ENCODE measurements around the gene UBE2R2. TPM values are rescaled to one million over a fixed set of nuclear protein-coding genes. Genes with fewer than 3 reads are reported as not detected.
"Not testable (repeated sequence)": the region's sequence is repeated elsewhere in the genome, so short reads cannot be mapped to it uniquely, and the experiment has no call there.

UBE2R2 gene
- total and polyA plus RNA-seq, 2 donors: 13.6 to 30.1 TPM

- H3K27me3 ChIP-seq (ENCODE audit: control insufficient read depth in 2 of 2, insufficient read depth in 1 of 2, low read length in 1 of 2): no peaks in the 10 kb centered on the region
- 83% methylated on average over 4 of the region's 4 CpGs for WGBS
- H3K36me3 ChIP-seq (ENCODE audit: control insufficient read depth in 2 of 2, insufficient read depth in 2 of 2, low read length in 1 of 2): no peaks in the 10 kb centered on the region
- no peak for DNase-seq (ENCODE audit: low read depth in 6 of 9, low spot score in 9 of 9)
- H3K9me3 ChIP-seq (ENCODE audit: control insufficient read depth in 2 of 2, insufficient read depth in 1 of 2, low read length in 1 of 2): peaks cover 0 to 6% of the 10 kb centered on the region in 2 donors
- H3K4me3 ChIP-seq (ENCODE audit: low read length in 2 of 2): no peak within 1 kb of the TSS
- no peak within 1 kb of the TSS for H3K27ac ChIP-seq (ENCODE audit: low read depth in 1 of 2, low read length in 1 of 2)
- H3K4me1 ChIP-seq (ENCODE audit: control insufficient read depth in 2 of 2, insufficient read depth in 2 of 2, low read length in 2 of 2): no peaks in the 10 kb centered on the region
These were observed 21.7 kb upstream of the UBE2R2 start, which contains the start of gene PRSS3 for GRCh38 chr9:33795281-33795680. TSS of gene PRSS3 (plus strand) at chr9:33795561. CDS start at chr9:33795574, 13 bp downstream.

GRCh38 chr9:33795819-33796218 is 21.1 kb upstream of the UBE2R2 start:
- Histone ChIP-seq H3K36me3 (ENCODE audit: control insufficient read depth in 2 of 2, insufficient read depth in 2 of 2, low read length in 1 of 2) (no peaks in the 10 kb centered on the region), H3K9me3 (ENCODE audit: control insufficient read depth in 2 of 2, insufficient read depth in 1 of 2, low read length in 1 of 2) (peaks cover 0 to 6% of the 10 kb centered on the region in 2 donors), H3K4me1 (ENCODE audit: control insufficient read depth in 2 of 2, insufficient read depth in 2 of 2, low read length in 2 of 2) (no peaks in the 10 kb centered on the region), H3K4me3 (ENCODE audit: low read length in 2 of 2) (no peak overlapping the region), H3K27me3 (ENCODE audit: control insufficient read depth in 2 of 2, insufficient read depth in 1 of 2, low read length in 1 of 2) (no peaks in the 10 kb centered on the region), H3K27ac (ENCODE audit: low read depth in 1 of 2, low read length in 1 of 2) (no peak overlapping the region)
- DNase-seq (ENCODE audit: low read depth in 6 of 9, low spot score in 9 of 9): no peak
- WGBS: 90% methylated on average over 4 of the region's 4 CpGs

- 91% methylated on average over 5 of the region's 5 CpGs for WGBS
- not testable (repeated sequence) for H3K27ac ChIP-seq (ENCODE audit: low read depth in 1 of 2, low read length in 1 of 2); H3K27me3 ChIP-seq (ENCODE audit: control insufficient read depth in 2 of 2, insufficient read depth in 1 of 2, low read length in 1 of 2); H3K9me3 ChIP-seq (ENCODE audit: control insufficient read depth in 2 of 2, insufficient read depth in 1 of 2, low read length in 1 of 2); H3K4me3 ChIP-seq (ENCODE audit: low read length in 2 of 2); H3K36me3 ChIP-seq (ENCODE audit: control insufficient read depth in 2 of 2, insufficient read depth in 2 of 2, low read length in 1 of 2); DNase-seq (ENCODE audit: low read depth in 6 of 9, low spot score in 9 of 9); H3K4me1 ChIP-seq (ENCODE audit: control insufficient read depth in 2 of 2, insufficient read depth in 2 of 2, low read length in 2 of 2)
These were observed 20.3 kb upstream of the UBE2R2 start for GRCh38 chr9:33796679-33797078.

- WGBS: 90% methylated on average over 8 of the region's 8 CpGs
- Histone ChIP-seq H3K27ac (ENCODE audit: low read depth in 1 of 2, low read length in 1 of 2) (no peak overlapping the region), H3K4me3 (ENCODE audit: low read length in 2 of 2) (no peak overlapping the region), H3K36me3 (ENCODE audit: control insufficient read depth in 2 of 2, insufficient read depth in 2 of 2, low read length in 1 of 2) (no peaks in the 10 kb centered on the region), H3K9me3 (ENCODE audit: control insufficient read depth in 2 of 2, insufficient read depth in 1 of 2, low read length in 1 of 2) (peaks cover 0 to 6% of the 10 kb centered on the region in 2 donors), H3K27me3 (ENCODE audit: control insufficient read depth in 2 of 2, insufficient read depth in 1 of 2, low read length in 1 of 2) (no peaks in the 10 kb centered on the region), H3K4me1 (ENCODE audit: control insufficient read depth in 2 of 2, insufficient read depth in 2 of 2, low read length in 2 of 2) (no peaks in the 10 kb centered on the region)
- DNase-seq (ENCODE audit: low read depth in 6 of 9, low spot score in 9 of 9): no peak
These were observed 19.1 kb upstream of the UBE2R2 start for GRCh38 chr9:33797837-33798236.

GRCh38 chr9:33798545-33798944 is 18.4 kb upstream of the UBE2R2 start:
- Histone ChIP-seq H3K9me3 (ENCODE audit: control insufficient read depth in 2 of 2, insufficient read depth in 1 of 2, low read length in 1 of 2) (peaks cover 0 to 6% of the 10 kb centered on the region in 2 donors), H3K36me3 (ENCODE audit: control insufficient read depth in 2 of 2, insufficient read depth in 2 of 2, low read length in 1 of 2) (no peaks in the 10 kb centered on the region), H3K4me3 (ENCODE audit: low read length in 2 of 2) (no peak overlapping the region), H3K4me1 (ENCODE audit: control insufficient read depth in 2 of 2, insufficient read depth in 2 of 2, low read length in 2 of 2) (no peaks in the 10 kb centered on the region), H3K27ac (ENCODE audit: low read depth in 1 of 2, low read length in 1 of 2) (no peak overlapping the region), H3K27me3 (ENCODE audit: control insufficient read depth in 2 of 2, insufficient read depth in 1 of 2, low read length in 1 of 2) (no peaks in the 10 kb centered on the region)
- WGBS: 93% methylated on average over 10 of the region's 10 CpGs
- DNase-seq (ENCODE audit: low read depth in 6 of 9, low spot score in 9 of 9): no peak

GRCh38 chr9:33799928-33800704 is 16.8 kb upstream of the UBE2R2 start:
- Histone ChIP-seq H3K27me3 (ENCODE audit: control insufficient read depth in 2 of 2, insufficient read depth in 1 of 2, low read length in 1 of 2) (no peaks in the 10 kb centered on the region), H3K4me1 (ENCODE audit: control insufficient read depth in 2 of 2, insufficient read depth in 2 of 2, low read length in 2 of 2) (no peaks in the 10 kb centered on the region), H3K9me3 (ENCODE audit: control insufficient read depth in 2 of 2, insufficient read depth in 1 of 2, low read length in 1 of 2) (peaks cover 0 to 6% of the 10 kb centered on the region in 2 donors), H3K4me3 (ENCODE audit: low read length in 2 of 2) (no peak overlapping the region), H3K27ac (ENCODE audit: low read depth in 1 of 2, low read length in 1 of 2) (no peak overlapping the region), H3K36me3 (ENCODE audit: control insufficient read depth in 2 of 2, insufficient read depth in 2 of 2, low read length in 1 of 2) (no peaks in the 10 kb centered on the region)
- DNase-seq (ENCODE audit: low read depth in 6 of 9, low spot score in 9 of 9): no peak
- 90% methylated on average over 9 of the region's 9 CpGs for WGBS

- WGBS: 97% methylated on average over 2 of the region's 2 CpGs
- Histone ChIP-seq H3K36me3 (ENCODE audit: control insufficient read depth in 2 of 2, insufficient read depth in 2 of 2, low read length in 1 of 2) (no peaks in the 10 kb centered on the region), H3K9me3 (ENCODE audit: control insufficient read depth in 2 of 2, insufficient read depth in 1 of 2, low read length in 1 of 2) (peaks cover 0 to 6% of the 10 kb centered on the region in 2 donors), H3K27me3 (ENCODE audit: control insufficient read depth in 2 of 2, insufficient read depth in 1 of 2, low read length in 1 of 2) (no peaks in the 10 kb centered on the region), H3K4me3 (ENCODE audit: low read length in 2 of 2) (no peak overlapping the region), H3K27ac (ENCODE audit: low read depth in 1 of 2, low read length in 1 of 2) (no peak overlapping the region), H3K4me1 (ENCODE audit: control insufficient read depth in 2 of 2, insufficient read depth in 2 of 2, low read length in 2 of 2) (no peaks in the 10 kb centered on the region)
- DNase-seq (ENCODE audit: low read depth in 6 of 9, low spot score in 9 of 9): no peak
These were observed 16.1 kb upstream of the UBE2R2 start for GRCh38 chr9:33800886-33801285.

- WGBS: 95% methylated on average over 2 of the region's 2 CpGs
- H3K27me3 ChIP-seq (ENCODE audit: control insufficient read depth in 2 of 2, insufficient read depth in 1 of 2, low read length in 1 of 2); H3K4me1 ChIP-seq (ENCODE audit: control insufficient read depth in 2 of 2, insufficient read depth in 2 of 2, low read length in 2 of 2); H3K4me3 ChIP-seq (ENCODE audit: low read length in 2 of 2); H3K9me3 ChIP-seq (ENCODE audit: control insufficient read depth in 2 of 2, insufficient read depth in 1 of 2, low read length in 1 of 2); H3K36me3 ChIP-seq (ENCODE audit: control insufficient read depth in 2 of 2, insufficient read depth in 2 of 2, low read length in 1 of 2); DNase-seq (ENCODE audit: low read depth in 6 of 9, low spot score in 9 of 9); H3K27ac ChIP-seq (ENCODE audit: low read depth in 1 of 2, low read length in 1 of 2): not testable (repeated sequence)
These were observed 14.9 kb upstream of the UBE2R2 start for GRCh38 chr9:33801943-33802500.

- H3K27me3 ChIP-seq (ENCODE audit: control insufficient read depth in 2 of 2, insufficient read depth in 1 of 2, low read length in 1 of 2); H3K9me3 ChIP-seq (ENCODE audit: control insufficient read depth in 2 of 2, insufficient read depth in 1 of 2, low read length in 1 of 2); H3K4me3 ChIP-seq (ENCODE audit: low read length in 2 of 2); H3K36me3 ChIP-seq (ENCODE audit: control insufficient read depth in 2 of 2, insufficient read depth in 2 of 2, low read length in 1 of 2); H3K27ac ChIP-seq (ENCODE audit: low read depth in 1 of 2, low read length in 1 of 2); DNase-seq (ENCODE audit: low read depth in 6 of 9, low spot score in 9 of 9); H3K4me1 ChIP-seq (ENCODE audit: control insufficient read depth in 2 of 2, insufficient read depth in 2 of 2, low read length in 2 of 2): not testable (repeated sequence)
- 96% methylated on average over 3 of the region's 3 CpGs for WGBS
These were observed 12.8 kb upstream of the UBE2R2 start for GRCh38 chr9:33804196-33804595.

All from thymus (tissue), 11 donors.